H1 (cell line): ENCODE measurements around the gene AURKB. TPM values are rescaled to one million over a fixed set of nuclear protein-coding genes. Genes with fewer than 3 reads are reported as not detected.

ENCODE experiments used
- CHD1 ChIP-seq: IDR thresholded peaks from 2 replicates; pipeline ENCODE4 v1.6.1; 2012; ENCODE audit warnings: low read depth, low read length, improper control_type of control experiment
- KDM1A ChIP-seq: fragments of 200-600, 300-600 bp; sonication (generic); IDR thresholded peaks from 2 replicates; pipeline ENCODE4 v1.7.1; 2016; ENCODE audit warnings: mild to moderate bottlenecking, low read length, borderline replicate concordance
- RFX5 ChIP-seq: IDR thresholded peaks from 2 replicates; pipeline ENCODE4 v1.6.1; 2011; ENCODE audit warnings: low read depth, low read length, improper control_type of control experiment, borderline replicate concordance
- SRF ChIP-seq: IDR thresholded peaks from 2 replicates; pipeline ENCODE4 v1.6.1; 2011; ENCODE audit warnings: mild to moderate bottlenecking, low read depth, low read length, moderate library complexity
- TAF7 ChIP-seq: optimal IDR thresholded peaks from 2 replicates; pipeline ENCODE3; 2011; ENCODE audit warnings: low read depth, mild to moderate bottlenecking, inconsistent platforms, low read length, moderate library complexity, borderline replicate concordance
- polyA plus RNA-seq, 7 experiments: library from polyadenylated mRNA; depleted of rRNA in 3 of 7; stranded (reverse) in 5 of 7; unstranded in 2 of 7; fragments of >200 nt in 5 of 7; fragments of 200-250 nt in 2 of 7; gene quantifications; 1 replicate in 5 of 7; 2 replicates in 1 of 7; 4 replicates in 1 of 7; pipeline versions ENCODE4 v1.2.1 to v1.2.3, GENCODE V29; 2011 to 2013; ENCODE audit warnings: missing spikeins in 2 of 7, mixed read lengths in 2 of 7
- total RNA-seq: library from RNA; stranded (reverse); fragmentation: NEBNext Ultra II Directional; extraction: Animal tissue kit (Norgen Biotek cat#: 25700); gene quantifications from 2 replicates; pipeline ENCODE4 v1.2.1, GENCODE V29; 2021
- TF ChIP-seq, protein P1 (sequence below): IDR thresholded peaks from 2 replicates; pipeline ENCODE4 v1.6.1; 2012; ENCODE audit warnings: inconsistent platforms

AURKB gene
- total and polyA plus RNA-seq, 2 of the 8 experiments (the other 6 are each of a cell fraction or from before 2014, with no cell fraction given), result 102 to 160 TPM

DNA sequence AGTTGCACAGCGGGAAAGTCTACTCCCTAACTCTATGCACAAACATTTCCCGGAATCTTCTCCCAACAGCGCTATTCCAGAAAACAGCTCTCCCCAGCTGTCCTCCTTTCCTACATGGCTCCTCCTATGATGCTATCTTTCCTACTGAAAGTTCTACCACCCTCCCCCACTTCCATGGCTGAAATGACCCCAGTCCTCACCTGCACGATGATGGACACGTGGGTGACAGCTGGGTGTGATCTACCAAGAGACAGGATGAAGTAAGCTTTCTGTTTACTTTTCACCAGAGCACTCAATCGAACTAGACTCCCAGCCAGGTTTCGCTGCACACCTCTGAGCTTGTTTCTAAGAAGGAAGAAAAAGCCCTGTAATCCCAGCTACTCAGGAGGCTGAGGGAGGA lies 26.8 kb upstream of the AURKB start (continued):
- TF ChIP-seq, protein P1, sequence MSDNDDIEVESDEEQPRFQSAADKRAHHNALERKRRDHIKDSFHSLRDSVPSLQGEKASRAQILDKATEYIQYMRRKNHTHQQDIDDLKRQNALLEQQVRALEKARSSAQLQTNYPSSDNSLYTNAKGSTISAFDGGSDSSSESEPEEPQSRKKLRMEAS, result no peak
- TF ChIP-seq KDM1A (no peak), TAF7 (no peak), SRF (no peak), RFX5 (no peak), CHD1 (no peak)
